ENCODE results near the gene NUCB1.

DNA sequence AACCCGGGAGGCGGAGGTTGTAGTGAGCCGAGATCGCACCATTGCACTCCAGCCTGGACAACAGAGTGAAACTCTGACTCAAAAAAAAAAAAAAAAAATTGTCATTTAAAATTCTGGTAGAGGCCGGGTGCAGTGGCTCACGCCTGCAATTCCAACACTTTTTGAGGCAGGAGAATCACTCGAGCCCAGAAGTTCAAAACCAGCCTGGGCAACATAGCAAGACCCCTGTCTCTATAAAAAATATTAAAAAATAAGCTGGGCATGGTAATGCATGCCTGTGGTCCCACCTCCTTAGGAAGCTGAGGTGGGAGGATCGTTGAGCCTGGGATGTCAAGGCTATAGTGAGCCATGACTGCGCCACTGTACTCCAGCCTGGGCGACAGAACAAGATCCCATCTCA is 6.2 kb downstream of the NUCB1 start:
- TF ChIP-seq, protein P1, sequence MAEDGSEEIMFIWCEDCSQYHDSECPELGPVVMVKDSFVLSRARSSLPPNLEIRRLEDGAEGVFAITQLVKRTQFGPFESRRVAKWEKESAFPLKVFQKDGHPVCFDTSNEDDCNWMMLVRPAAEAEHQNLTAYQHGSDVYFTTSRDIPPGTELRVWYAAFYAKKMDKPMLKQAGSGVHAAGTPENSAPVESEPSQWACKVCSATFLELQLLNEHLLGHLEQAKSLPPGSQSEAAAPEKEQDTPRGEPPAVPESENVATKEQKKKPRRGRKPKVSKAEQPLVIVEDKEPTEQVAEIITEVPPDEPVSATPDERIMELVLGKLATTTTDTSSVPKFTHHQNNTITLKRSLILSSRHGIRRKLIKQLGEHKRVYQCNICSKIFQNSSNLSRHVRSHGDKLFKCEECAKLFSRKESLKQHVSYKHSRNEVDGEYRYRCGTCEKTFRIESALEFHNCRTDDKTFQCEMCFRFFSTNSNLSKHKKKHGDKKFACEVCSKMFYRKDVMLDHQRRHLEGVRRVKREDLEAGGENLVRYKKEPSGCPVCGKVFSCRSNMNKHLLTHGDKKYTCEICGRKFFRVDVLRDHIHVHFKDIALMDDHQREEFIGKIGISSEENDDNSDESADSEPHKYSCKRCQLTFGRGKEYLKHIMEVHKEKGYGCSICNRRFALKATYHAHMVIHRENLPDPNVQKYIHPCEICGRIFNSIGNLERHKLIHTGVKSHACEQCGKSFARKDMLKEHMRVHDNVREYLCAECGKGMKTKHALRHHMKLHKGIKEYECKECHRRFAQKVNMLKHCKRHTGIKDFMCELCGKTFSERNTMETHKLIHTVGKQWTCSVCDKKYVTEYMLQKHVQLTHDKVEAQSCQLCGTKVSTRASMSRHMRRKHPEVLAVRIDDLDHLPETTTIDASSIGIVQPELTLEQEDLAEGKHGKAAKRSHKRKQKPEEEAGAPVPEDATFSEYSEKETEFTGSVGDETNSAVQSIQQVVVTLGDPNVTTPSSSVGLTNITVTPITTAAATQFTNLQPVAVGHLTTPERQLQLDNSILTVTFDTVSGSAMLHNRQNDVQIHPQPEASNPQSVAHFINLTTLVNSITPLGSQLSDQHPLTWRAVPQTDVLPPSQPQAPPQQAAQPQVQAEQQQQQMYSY (CRISPR knock-in tag; IDR thresholded peaks at IDR 0.05), result no peak
- TF ChIP-seq RELA (CRISPR knock-in tag; IDR thresholded peaks at IDR 0.05; ENCODE audit: borderline replicate concordance), result no peak
- no peak for TF ChIP-seq JAZF1 (CRISPR knock-in tag; IDR thresholded peaks at IDR 0.05)
- no peak for TF ChIP-seq ZBTB43 (CRISPR knock-in tag; IDR thresholded peaks at IDR 0.05)
- no peak for TF ChIP-seq CTCF (IDR thresholded peaks at IDR 0.05)
- TF ChIP-seq, protein P2, sequence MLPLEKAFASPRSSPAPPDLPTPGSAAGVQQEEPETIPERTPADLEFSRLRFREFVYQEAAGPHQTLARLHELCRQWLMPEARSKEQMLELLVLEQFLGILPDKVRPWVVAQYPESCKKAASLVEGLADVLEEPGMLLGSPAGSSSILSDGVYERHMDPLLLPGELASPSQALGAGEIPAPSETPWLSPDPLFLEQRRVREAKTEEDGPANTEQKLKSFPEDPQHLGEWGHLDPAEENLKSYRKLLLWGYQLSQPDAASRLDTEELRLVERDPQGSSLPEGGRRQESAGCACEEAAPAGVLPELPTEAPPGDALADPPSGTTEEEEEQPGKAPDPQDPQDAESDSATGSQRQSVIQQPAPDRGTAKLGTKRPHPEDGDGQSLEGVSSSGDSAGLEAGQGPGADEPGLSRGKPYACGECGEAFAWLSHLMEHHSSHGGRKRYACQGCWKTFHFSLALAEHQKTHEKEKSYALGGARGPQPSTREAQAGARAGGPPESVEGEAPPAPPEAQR (CRISPR knock-in tag; IDR thresholded peaks at IDR 0.05), result no peak
- TF ChIP-seq, protein P3, sequence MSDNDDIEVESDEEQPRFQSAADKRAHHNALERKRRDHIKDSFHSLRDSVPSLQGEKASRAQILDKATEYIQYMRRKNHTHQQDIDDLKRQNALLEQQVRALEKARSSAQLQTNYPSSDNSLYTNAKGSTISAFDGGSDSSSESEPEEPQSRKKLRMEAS (CRISPR knock-in tag; IDR thresholded peaks at IDR 0.05), result no peak
- TF ChIP-seq ATF1 (CRISPR knock-in tag; IDR thresholded peaks at IDR 0.05), result no peak

Measured in WTC11 (cell line).